ENCODE results near the gene ZFYVE28.

The ZFYVE28 gene

DNA sequence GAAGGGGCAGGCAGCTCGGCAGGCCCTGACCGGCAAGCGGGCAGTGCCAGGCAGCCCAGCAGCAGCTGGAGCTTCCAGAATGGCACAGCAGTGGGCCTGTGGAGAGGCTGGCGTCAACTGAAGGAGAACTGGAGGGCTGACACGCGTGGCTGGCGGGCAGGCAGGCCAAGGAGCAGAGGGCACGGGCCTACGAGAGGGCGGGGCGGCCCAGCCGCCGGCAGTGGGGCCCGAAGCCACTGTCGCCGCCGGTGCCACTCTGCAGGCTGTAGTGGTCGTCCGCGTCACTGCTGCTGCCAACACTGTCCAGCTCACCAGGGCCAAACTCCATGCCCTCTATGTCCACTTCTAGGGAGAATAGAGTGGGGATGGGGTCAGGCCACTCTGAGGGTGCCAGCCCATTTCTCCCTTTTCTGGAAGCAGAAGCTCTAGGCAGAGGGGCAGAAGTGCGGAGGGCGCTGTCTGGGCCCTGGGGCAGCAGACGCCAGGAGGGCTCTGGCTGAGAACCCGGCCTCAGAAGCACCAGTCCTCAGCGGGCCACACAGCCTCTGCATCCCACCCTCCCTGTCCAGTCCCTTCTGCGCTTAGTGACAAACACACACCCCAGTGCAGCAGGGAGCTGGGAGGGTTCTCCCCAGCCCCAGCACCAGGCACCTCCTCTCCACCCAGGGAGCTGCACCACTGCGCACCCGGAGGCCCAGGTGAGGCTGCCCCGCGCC, 167.9 kb downstream of the ZFYVE28 start:
- TF ChIP-seq GATA2 (IDR thresholded peaks at IDR 0.05; ENCODE audit: low read depth, low read length): no peak
- TF ChIP-seq GATA3 (IDR thresholded peaks at IDR 0.05; ENCODE audit: low read depth, low read length): no peak

DNA sequence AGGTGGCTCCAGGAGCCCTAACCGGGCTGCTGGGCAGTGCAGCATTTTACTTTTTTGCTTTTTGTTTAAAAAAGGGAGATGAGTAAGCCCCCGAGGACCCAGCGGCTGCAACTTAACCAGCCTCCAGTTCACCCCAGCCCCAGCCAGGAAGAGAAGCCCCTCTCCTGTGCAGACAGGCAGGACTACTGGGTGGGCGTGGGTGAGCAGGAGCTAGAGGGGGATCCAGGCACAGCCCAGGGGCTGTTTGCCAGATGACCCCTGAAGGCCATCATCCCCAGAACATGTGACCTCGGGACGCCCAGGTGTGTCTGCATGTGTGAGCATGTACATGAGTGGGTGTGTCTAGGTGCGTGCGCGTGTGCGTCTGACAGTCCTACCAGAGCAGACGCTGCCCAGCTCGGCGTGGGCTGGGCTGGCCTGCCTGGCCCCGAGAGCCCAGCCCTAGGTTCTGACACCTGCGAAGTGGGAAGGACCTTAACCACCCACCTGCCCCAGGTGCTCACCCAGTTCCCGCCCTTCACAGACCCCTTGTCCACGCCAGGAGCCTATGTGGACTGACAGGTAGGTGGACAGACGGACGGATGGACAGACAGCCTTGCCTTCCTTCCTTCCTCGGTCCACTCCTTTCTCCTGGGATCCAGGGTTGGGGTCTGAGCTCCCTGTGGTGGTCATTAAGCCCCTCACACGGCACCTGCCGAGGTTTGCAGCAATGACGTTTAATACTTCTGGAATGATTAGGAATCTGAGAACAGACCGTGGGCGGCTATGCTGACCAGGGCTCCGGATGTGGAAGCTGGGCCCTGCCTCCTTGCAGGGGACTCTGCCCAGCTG, 168.7 kb downstream of the ZFYVE28 start:
- TF ChIP-seq GATA3 (IDR thresholded peaks at IDR 0.05; ENCODE audit: low read depth, low read length) (no peak), GATA2 (IDR thresholded peaks at IDR 0.05; ENCODE audit: low read depth, low read length) (no peak)

- TF ChIP-seq GATA2 (IDR thresholded peaks at IDR 0.05; ENCODE audit: low read depth, low read length): no peak
- TF ChIP-seq GATA3 (IDR thresholded peaks at IDR 0.05; ENCODE audit: low read depth, low read length): no peak
Measured at GRCh38 chr4:2248821-2249261, 169.6 kb downstream of the ZFYVE28 start.

GRCh38 chr4:2248044-2248780, 170.2 kb downstream of the ZFYVE28 start:
- TF ChIP-seq GATA2 (IDR thresholded peaks at IDR 0.05; ENCODE audit: low read depth, low read length) (no peak), GATA3 (IDR thresholded peaks at IDR 0.05; ENCODE audit: low read depth, low read length) (no peak)

GRCh38 chr4:2247128-2248043, 171.1 kb downstream of the ZFYVE28 start:
- no peak for TF ChIP-seq GATA3 (IDR thresholded peaks at IDR 0.05; ENCODE audit: low read depth, low read length)

GRCh38 chr4:2246384-2247127, 171.9 kb downstream of the ZFYVE28 start:
- TF ChIP-seq GATA3 (IDR thresholded peaks at IDR 0.05; ENCODE audit: low read depth, low read length) (no peak), GATA2 (IDR thresholded peaks at IDR 0.05; ENCODE audit: low read depth, low read length) (no peak)

- TF ChIP-seq GATA3 (IDR thresholded peaks at IDR 0.05; ENCODE audit: low read depth, low read length) (no peak), GATA2 (IDR thresholded peaks at IDR 0.05; ENCODE audit: low read depth, low read length) (no peak)
Measured at GRCh38 chr4:2245787-2246275, 172.6 kb downstream of the ZFYVE28 start.

DNA sequence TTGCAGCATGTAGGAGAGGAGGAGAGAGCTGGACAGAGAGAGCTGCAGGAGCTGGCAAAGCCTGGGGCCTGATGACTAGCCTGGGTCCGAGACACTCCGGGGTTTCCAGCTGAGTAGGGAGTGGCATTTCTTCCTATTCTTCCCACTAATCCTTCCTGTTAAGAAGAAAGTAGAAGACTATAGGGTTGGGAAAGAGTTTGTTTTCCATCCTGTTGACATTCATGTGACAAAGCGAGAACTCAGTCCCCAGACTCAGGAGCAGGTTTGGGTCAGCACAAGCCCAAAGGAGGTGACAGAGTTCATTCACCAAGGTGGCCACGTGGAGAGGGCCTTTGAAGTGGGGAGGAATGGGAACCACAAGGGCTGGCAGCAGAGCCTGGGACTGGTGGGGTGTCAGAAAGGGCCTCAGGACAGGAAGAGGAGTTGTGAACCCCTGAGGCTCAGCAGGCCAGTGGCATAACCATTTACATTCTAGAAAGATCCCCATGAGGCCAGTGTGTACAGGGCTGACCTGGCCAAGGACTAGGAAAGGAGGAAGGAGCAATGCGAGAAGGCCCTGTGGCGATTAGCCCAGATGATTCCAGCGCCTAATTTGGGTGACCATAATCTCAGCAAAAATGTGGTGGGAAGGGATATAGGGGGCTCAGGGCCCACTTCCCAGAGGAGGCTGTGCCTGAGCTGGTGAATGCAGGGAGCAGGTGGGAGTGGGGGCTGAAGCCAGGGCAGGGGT, 173.2 kb downstream of the ZFYVE28 start:
- TF ChIP-seq GATA3 (IDR thresholded peaks at IDR 0.05; ENCODE audit: low read depth, low read length) (no peak), GATA2 (IDR thresholded peaks at IDR 0.05; ENCODE audit: low read depth, low read length) (no peak)

DNA sequence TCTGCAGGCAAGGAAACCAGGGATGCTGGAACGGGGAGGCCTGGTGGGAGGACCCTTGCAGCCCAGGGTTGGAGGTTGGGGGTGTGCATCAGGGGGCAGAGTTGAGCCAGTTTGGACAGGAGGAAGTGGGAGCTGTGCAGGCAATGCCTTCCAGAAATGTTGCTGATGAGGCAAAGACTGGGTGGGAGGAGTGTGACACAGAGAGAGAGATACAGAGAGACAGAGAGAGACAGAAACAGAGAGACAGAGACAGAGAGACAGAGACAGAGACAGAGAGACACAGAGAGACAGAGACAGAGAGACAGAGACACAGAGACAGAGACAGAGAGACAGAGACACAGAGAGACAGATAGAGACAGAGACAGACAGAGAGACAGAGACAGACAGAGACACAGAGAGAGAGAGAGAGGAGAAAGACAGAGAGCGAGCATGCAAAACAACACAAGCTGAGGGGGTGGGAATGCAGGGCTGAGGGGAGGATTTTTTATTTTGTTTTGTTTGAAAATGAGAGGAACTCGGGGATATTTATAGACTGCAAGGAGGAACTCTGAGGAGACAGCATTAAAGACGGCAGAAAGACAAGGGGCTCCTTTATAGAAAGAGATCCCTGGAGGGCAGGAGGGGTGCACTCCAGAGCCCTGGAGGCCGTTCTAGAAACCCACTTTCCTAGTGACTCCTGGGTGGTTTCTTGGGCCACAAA, 174.6 kb downstream of the ZFYVE28 start:
- TF ChIP-seq GATA2 (IDR thresholded peaks at IDR 0.05; ENCODE audit: low read depth, low read length) (no peak), GATA3 (IDR thresholded peaks at IDR 0.05; ENCODE audit: low read depth, low read length) (no peak)

- TF ChIP-seq GATA2 (IDR thresholded peaks at IDR 0.05; ENCODE audit: low read depth, low read length) (no peak), GATA3 (IDR thresholded peaks at IDR 0.05; ENCODE audit: low read depth, low read length) (no peak)
Measured at GRCh38 chr4:2241410-2242353, 176.8 kb downstream of the ZFYVE28 start, which contains the start of the genes HAUS3 and POLN. TSS of gene HAUS3 (minus strand) at chr4:2242121. CDS start at chr4:2240946, 1,175 bp downstream. TSS of gene POLN (minus strand) at chr4:2242121. CDS start at chr4:2229231, 12,890 bp downstream.

Measured in SH-SY5Y (cell line).